ENCODE results near the gene GMPR.

DNA sequence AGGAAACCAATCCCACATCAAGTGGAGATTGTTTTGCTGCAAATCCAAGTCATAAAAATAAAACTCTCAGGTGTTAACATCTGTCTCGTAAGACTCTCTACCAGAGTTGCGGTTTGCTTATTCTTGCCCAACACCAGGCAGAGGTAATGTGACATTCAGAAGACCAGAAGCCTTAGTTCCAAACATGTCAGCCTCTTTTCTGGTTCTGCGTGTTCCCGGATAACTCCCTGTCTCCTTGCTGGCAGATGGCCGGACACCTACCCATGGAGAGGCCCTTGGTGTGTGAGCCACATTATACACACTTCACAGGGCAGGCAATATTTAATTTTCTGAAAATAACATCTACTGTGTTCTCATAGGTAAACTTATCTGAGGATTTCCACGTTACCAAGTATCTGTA, 73.4 kb downstream of the GMPR start:
- no peak for TF ChIP-seq POLR2A (IDR thresholded peaks at IDR 0.05)
- TF ChIP-seq, protein P1, sequence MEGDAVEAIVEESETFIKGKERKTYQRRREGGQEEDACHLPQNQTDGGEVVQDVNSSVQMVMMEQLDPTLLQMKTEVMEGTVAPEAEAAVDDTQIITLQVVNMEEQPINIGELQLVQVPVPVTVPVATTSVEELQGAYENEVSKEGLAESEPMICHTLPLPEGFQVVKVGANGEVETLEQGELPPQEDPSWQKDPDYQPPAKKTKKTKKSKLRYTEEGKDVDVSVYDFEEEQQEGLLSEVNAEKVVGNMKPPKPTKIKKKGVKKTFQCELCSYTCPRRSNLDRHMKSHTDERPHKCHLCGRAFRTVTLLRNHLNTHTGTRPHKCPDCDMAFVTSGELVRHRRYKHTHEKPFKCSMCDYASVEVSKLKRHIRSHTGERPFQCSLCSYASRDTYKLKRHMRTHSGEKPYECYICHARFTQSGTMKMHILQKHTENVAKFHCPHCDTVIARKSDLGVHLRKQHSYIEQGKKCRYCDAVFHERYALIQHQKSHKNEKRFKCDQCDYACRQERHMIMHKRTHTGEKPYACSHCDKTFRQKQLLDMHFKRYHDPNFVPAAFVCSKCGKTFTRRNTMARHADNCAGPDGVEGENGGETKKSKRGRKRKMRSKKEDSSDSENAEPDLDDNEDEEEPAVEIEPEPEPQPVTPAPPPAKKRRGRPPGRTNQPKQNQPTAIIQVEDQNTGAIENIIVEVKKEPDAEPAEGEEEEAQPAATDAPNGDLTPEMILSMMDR (IDR thresholded peaks at IDR 0.05), result no peak

All from upper lobe of left lung (tissue), 4 donors.